Mononuclear cell (primary cell): Measurements from ENCODE around the gene PRRT2. TPM values are rescaled to one million over a fixed set of nuclear protein-coding genes. Genes with fewer than 3 reads are reported as not detected.
"Not testable (repeated sequence)": the region's sequence is repeated elsewhere in the genome, so short reads cannot be mapped to it uniquely, and the experiment has no call there.

Source experiments
- H3K27me3 ChIP-seq: 2 replicates; pipeline ENCODE4 v1.6.0; 2011; ENCODE audit warnings: low read length, control low read depth; ENCODE audit not compliant: insufficient read depth
- H3K4me1 ChIP-seq: 2 replicates; pipeline ENCODE4 v1.5.1; 2011; ENCODE audit warnings: mild to moderate bottlenecking, low read length, control low read depth; ENCODE audit not compliant: insufficient read depth
- H3K4me3 ChIP-seq: 2 replicates; pipeline ENCODE4 v1.5.1; 2011; ENCODE audit warnings: mild to moderate bottlenecking, low read length, moderate library complexity
- H3K9me3 ChIP-seq: 2 replicates; pipeline ENCODE4 v1.5.1; 2011; ENCODE audit warnings: low read depth, mild to moderate bottlenecking, control low read depth, low read length
- total RNA-seq: library from RNA; depleted of rRNA; stranded (reverse); fragments of >200 nt; gene quantifications from one replicate; pipeline ENCODE4 v1.2.3, GENCODE V29; 2012

Gene PRRT2
- total RNA-seq, 1 donor, result 0.52 TPM

GRCh38 chr16:29831490-29831889, 19.5 kb downstream of the PRRT2 start:
- no peak overlapping the region for H3K4me3 ChIP-seq
- H3K27me3 ChIP-seq, result no peaks in the 10 kb centered on the region
- no peaks in the 10 kb centered on the region for H3K9me3 ChIP-seq
- H3K4me1 ChIP-seq, result peaks cover 26% of the 10 kb centered on the region

GRCh38 chr16:29833219-29833618, 21.2 kb downstream of the PRRT2 start:
- H3K27me3 ChIP-seq, H3K9me3 ChIP-seq, H3K4me3 ChIP-seq: not testable (repeated sequence)
- peaks cover 13% of the 10 kb centered on the region for H3K4me1 ChIP-seq

- Histone ChIP-seq H3K9me3 (no peaks in the 10 kb centered on the region), H3K4me3 (no peak overlapping the region), H3K27me3 (no peaks in the 10 kb centered on the region), H3K4me1 (peaks cover 5% of the 10 kb centered on the region)
Measured at GRCh38 chr16:29834079-29834478, 22.1 kb downstream of the PRRT2 start.

DNA sequence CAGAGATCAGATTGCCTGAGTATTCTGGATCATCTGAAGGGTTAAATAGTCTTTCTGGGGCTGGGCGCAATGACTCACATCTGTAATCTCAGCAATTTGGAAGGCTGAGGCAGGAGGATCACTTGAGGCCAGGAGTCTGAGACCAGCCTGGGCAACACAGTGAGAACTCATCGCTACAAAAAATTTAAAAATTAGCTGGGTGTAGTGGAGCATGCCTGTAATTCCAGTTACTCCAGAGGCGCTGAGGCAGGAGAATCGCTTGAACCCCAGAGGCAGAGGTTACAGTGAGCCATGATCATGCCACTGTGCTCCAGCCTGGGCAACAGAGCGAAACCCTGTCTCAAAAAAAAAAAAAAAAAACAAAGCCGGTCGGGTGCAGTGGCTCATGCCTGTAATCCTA, 23.9 kb downstream of the PRRT2 start:
- H3K4me1 ChIP-seq, result no peaks in the 10 kb centered on the region
- H3K27me3 ChIP-seq, result no peaks in the 10 kb centered on the region
- H3K4me3 ChIP-seq, result no peak overlapping the region
- no peaks in the 10 kb centered on the region for H3K9me3 ChIP-seq

GRCh38 chr16:29836623-29837022, 24.6 kb downstream of the PRRT2 start:
- H3K9me3 ChIP-seq, result no peaks in the 10 kb centered on the region
- H3K4me1 ChIP-seq, result no peaks in the 10 kb centered on the region
- no peak overlapping the region for H3K4me3 ChIP-seq
- H3K27me3 ChIP-seq, result no peaks in the 10 kb centered on the region

GRCh38 chr16:29837841-29838240, 25.8 kb downstream of the PRRT2 start:
- H3K27me3 ChIP-seq, result no peaks in the 10 kb centered on the region
- no peaks in the 10 kb centered on the region for H3K9me3 ChIP-seq
- H3K4me3 ChIP-seq, result no peak overlapping the region
- no peaks in the 10 kb centered on the region for H3K4me1 ChIP-seq

DNA sequence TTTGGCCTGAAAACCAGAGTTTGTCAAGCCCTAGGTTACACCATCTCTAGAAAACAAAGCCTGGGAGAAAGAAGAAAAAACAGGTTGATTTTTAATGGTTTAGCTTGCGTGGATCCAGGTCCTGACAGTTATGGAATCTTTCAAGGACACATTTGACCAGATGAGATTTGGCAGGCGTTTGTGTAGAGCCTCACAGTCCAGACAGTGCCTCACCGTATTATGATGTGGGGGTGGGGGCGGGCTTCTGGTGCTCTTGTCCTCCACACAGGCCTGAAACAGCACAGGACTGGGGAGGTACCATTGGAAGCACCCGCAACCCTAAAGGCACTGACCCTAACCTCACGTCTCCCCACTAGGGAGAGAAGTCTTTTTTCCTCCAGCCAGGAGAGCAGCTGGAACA, 27.8 kb downstream of the PRRT2 start:
- Histone ChIP-seq H3K9me3 (no peaks in the 10 kb centered on the region), H3K27me3 (no peaks in the 10 kb centered on the region), H3K4me3 (no peak overlapping the region), H3K4me1 (no peaks in the 10 kb centered on the region)

- Histone ChIP-seq H3K4me3 (no peak overlapping the region), H3K27me3 (no peaks in the 10 kb centered on the region), H3K4me1 (no peaks in the 10 kb centered on the region), H3K9me3 (no peaks in the 10 kb centered on the region)
Measured at GRCh38 chr16:29840240-29840639, 28.2 kb downstream of the PRRT2 start.

GRCh38 chr16:29841631-29842030, 29.6 kb downstream of the PRRT2 start:
- H3K9me3 ChIP-seq, result no peaks in the 10 kb centered on the region
- no peaks in the 10 kb centered on the region for H3K4me1 ChIP-seq
- H3K27me3 ChIP-seq, result no peaks in the 10 kb centered on the region

GRCh38 chr16:29842732-29843346, 30.8 kb downstream of the PRRT2 start:
- Histone ChIP-seq H3K4me1 (no peaks in the 10 kb centered on the region), H3K27me3 (no peaks in the 10 kb centered on the region), H3K4me3 (no peak overlapping the region), H3K9me3 (no peaks in the 10 kb centered on the region)

More at GRCh38 chr16:29841631-29842030, 29.6 kb downstream of the PRRT2 start:
- H3K4me3 ChIP-seq, result no peak overlapping the region

DNA sequence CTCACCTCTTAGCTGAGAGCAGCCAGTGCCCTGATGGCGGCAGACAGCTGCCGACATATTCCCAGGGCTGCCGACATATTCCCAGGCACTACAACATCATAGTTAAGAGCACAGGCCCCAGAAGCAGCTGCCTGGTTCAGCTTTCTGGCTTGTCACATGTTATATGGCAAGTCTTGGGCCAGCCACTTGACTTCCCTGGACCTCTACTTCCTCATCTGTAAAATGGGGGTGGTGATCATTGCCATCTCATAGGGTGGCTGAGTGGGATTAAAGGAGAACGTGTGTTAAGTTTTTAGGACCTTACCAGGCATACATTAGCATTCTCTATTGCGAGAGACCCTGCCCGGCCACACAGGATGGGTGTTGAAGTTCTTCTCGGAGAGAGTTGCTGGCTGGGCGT, 31.9 kb downstream of the PRRT2 start:
- no peaks in the 10 kb centered on the region for H3K27me3 ChIP-seq
- no peaks in the 10 kb centered on the region for H3K9me3 ChIP-seq
- no peak overlapping the region for H3K4me3 ChIP-seq
- H3K4me1 ChIP-seq, result no peaks in the 10 kb centered on the region

DNA sequence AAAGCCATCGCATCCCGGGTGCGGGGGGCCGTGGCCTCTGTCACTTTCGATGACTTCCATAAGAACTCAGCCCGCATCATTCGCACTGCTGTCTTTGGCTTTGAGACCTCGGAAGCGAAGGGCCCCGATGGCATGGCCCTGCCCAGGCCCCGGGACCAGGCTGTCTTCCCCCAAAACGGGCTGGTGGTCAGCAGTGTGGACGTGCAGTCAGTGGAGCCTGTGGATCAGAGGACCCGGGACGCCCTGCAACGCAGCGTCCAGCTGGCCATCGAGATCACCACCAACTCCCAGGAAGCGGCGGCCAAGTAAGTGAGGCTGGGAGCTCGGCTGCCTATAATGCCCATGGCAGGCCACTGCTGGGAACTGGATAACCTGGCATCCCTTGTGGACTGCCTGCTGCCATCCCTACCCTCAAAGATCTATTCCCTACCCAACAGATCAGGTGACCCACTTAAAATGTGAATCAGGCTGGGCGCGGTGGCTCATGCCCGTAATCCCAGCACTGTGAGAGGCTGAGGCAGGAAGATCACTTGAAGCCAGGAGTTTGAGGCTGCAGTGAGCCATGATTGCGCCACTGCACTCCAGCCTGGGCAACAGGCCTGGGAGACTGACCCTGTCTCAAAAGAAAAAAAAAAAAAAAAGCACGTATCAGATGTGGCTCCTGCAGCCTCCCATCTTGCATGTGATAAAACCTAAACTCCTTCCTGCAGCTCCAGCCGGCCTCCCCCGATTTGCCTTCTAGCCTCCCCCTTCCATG, 32.8 kb downstream of the PRRT2 start:
- Histone ChIP-seq H3K27me3 (no peaks in the 10 kb centered on the region), H3K9me3 (no peaks in the 10 kb centered on the region), H3K4me3 (no peak overlapping the region), H3K4me1 (no peaks in the 10 kb centered on the region)

DNA sequence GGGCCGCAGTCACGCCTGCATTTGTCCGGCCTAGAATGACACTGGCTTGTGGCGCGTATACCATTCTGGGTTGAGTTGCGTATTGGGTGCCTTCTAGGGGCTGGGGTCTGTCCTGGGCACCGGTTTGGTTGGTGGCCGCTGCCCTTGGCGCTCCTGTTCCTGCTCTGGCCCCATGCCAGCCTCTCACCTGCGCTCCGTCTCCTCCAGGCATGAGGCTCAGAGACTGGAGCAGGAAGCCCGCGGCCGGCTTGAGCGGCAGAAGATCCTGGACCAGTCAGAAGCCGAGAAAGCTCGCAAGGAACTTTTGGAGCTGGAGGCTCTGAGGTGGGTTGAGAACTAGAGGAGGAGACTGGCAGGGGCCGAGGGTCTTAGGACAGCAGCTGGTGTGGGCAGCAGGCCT, 33.7 kb downstream of the PRRT2 start:
- H3K4me1 ChIP-seq, result no peaks in the 10 kb centered on the region
- no peak overlapping the region for H3K4me3 ChIP-seq
- no peaks in the 10 kb centered on the region for H3K9me3 ChIP-seq
- no peaks in the 10 kb centered on the region for H3K27me3 ChIP-seq

DNA sequence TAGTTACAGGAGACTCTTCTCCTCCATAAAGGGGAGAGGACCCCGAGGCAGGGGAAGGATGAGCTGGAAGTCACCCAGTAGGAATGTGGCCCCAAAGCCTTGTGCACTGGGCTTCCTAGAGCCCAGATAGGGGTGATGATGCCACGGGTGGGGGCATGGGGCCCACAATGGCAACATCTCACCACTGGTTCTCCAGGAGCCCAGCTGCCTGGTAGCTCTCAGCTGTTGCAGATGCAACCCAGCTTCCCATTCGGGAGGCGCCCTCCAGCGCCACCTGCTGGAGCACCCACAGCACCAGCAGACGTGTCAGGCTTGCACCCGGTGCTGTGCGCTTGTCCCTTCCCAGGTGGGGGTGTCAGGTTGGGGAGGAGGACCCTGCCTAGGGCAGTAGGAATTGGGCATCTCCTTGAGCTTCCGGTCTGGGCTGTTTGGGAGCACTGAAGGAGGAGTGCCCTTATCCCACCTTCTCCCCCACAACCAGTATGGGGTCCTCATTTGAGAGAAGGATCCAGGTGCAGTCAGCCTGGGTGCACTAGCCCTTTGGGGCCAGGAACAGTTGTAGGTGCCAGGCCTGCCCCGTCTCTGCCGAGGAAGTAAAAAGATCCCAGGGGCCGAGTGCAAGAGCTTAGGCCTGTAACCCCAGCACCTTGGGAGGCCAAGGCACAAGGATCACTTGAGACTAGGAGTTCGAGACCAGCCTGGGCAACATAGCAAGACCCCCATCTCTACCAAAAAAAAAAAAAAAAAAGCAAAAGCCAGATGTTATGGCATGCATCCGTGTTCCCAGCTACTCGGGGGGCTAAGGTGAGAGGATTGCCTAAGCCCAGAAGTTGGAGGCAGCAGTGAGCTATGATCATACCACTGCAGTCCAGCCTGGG, 36.7 kb downstream of the PRRT2 start:
- no peaks in the 10 kb centered on the region for H3K4me1 ChIP-seq
- no peaks in the 10 kb centered on the region for H3K9me3 ChIP-seq
- no peak overlapping the region for H3K4me3 ChIP-seq
- H3K27me3 ChIP-seq, result no peaks in the 10 kb centered on the region

DNA sequence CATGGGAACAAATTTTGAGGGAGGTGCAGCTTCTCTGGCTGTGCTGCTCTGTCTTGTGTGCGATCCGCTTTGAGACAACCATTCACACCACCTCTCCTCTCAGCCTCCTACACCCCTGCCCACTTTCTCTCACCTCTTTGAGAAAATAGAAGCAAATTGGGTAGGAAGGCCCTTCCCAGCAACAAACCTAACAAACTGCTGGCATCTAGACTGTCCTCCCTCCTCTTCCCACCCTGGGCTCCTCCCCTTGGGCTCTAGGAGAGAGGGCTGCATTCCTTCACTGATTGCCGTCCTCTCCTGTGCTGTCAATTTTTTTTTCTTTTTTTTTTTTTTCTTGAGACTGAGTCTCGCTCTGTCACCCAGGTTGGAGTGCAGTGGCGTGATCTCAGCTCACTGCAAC, 37.5 kb downstream of the PRRT2 start:
- no peaks in the 10 kb centered on the region for H3K4me1 ChIP-seq
- no peak overlapping the region for H3K4me3 ChIP-seq
- no peaks in the 10 kb centered on the region for H3K9me3 ChIP-seq
- H3K27me3 ChIP-seq, result no peaks in the 10 kb centered on the region
